CD4-positive, alpha-beta T cell treated with Interleukin-6 at 100 ng/mL for 8 hours (primary cell): ENCODE results near the gene UBAC2.

ENCODE experiments used
- DNase-seq: peaks from one replicate; pipeline ENCODE4 v3.0.0-alpha.2; 2020; ENCODE audit warnings: mixed read lengths, low spot score

The UBAC2 gene

DNA sequence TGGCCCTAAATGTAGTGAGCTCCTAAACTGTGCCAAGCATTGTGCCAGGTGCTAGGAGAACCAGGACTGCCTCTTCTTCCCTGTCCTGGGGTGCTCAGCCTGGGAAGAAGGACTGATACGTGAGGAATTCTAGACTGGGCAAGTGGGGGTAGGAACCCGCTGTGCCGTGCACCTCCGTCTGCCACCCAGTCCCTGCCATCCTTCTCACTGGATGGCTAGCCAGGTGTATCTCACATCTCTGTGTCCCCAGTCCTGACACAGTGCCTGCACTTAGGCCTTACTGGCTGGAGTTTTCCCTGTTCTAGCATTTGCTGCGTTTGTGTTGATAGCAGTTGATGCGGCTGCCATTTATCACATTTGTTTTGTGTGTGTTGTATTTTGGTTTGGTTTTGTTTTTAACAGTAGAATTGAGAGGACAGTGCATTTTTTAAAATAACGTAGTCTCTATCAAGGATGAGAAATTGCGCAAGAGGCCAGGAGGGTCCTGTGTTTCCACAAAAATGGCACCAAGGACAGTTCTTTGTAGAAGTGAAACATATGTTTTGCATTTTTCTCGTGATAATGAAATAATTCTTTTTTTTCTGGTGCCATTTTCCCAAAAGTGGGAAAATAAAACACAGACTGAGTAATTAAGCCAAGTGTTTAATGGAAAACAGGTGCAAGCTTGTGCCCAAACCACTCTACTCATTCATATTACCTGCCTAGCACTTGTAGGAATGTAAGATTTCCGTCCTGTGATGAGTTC lies 111.3 kb downstream of the UBAC2 start:
- no peak for DNase-seq

DNA sequence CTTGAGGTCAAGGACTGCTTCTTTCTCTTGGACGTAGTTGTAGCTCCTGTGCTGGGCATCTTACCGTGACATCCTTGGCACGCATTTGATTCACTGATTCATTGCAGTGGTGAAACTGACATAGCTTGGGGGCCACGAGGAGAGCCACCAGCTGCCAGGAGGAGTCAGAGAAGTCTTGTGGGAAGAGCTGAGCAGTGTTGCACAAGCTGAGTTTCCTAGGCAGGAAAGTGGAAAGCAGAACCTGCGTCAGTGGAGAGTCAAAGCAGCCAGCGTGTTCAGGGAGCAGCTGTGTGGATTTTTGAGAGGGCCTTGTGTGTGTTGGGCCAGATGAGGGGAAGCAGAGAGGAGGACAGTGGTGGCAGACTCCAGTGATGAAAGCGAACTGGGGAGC lies 111.8 kb downstream of the UBAC2 start:
- DNase-seq = no peak

DNA sequence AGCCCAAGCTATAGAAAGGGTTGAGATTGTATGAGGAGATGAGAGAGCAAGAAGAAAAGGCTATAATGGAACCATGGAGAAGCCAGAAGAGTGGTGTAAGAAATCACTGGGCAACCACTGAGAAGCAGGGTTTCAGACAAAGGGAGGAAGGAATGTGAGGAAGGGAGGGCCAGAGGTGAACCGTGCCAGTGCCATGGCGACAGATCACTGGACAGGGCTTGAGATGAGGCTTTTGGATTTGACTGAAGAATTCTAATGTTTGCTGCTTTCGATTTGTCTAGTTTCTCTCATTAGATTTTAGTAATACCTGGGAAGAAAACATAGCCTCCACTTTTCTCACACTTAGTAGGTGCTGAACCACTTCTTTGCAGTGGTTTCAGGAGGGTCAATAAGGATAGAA lies 112.8 kb downstream of the UBAC2 start:
- no peak for DNase-seq

DNA sequence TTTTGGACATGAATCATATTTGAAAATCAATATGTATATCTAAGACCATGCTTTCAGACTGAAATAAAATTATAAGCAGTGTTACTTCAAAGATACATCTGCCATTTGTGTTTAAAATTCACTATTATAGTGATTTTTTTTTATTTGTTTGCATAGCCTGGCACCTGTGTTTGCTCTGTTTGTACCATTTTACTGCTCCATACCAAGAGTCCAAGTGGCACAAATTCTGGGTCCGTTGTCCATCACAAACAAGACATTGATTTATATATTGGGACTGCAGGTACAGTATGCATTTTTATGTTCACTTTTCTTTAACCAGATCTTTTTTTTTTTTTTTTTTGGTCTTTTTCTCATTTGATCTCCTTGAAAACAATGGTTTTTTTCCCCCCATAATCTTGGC lies 113.3 kb downstream of the UBAC2 start:
- no peak for DNase-seq

DNA sequence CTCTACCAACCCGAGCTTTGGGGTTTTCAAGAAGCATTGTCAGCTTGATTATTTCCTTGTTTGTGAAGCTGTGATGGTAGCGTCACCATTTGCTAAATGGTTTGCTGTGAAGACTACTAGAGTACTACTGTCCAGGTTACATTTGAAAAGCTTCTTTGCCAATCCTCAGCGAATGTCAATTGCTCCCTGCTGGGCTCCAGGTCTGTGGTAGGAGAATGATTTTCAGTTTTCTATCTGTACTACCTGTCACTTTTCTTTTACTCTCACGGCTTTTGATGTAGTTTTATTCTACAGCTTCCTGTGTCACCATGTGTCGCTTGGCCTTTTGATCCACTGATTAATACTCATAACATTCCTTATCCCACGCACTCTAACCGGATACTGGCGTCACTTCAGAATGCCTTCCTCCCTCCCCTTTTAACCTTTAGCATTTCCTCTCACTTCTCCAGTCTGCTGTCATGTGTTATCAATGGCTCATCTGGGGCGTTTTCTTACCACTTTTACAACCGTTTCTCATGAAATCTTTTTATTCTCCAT lies 114.1 kb downstream of the UBAC2 start:
- peak; percentile 69 for DNase-seq

DNA sequence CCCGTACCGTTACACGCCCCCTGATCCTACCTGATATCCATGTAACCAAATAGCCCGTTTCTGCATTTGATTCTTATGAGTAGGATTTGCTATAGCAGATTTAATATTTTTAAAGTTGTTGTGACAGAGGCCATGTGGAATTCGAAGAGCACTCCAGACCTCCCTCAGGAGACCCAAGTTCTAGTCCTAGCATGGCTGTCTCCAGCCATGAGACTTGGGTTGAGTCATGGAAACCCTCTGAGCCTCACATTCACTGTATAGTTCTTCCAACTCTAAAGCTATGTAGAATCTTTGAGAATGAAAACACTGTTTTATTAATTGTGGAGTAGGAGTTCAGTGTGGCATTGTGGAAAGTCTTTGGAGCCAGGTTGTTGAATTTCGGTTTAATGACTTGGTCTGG lies 114.5 kb downstream of the UBAC2 start:
- no peak for DNase-seq

DNA sequence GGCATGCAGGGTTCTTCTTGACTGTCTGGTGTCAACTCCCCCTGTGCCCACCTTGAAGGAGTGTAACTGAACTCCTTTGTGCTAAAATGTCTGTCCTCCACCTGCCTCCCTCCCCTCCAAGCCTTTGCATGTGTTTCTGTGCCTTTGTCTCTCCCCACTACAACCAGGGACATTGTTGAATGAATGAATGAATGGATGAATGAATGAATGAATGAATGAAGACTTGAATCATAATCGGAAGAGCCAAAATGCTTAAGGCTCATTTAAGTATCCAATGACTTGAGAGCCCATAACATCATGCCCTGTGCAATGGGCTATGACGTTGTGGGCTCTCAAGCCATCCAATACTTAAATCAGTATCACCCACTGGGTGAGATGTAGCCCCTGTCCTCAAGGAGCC lies 115.6 kb downstream of the UBAC2 start:
- DNase-seq = no peak

DNA sequence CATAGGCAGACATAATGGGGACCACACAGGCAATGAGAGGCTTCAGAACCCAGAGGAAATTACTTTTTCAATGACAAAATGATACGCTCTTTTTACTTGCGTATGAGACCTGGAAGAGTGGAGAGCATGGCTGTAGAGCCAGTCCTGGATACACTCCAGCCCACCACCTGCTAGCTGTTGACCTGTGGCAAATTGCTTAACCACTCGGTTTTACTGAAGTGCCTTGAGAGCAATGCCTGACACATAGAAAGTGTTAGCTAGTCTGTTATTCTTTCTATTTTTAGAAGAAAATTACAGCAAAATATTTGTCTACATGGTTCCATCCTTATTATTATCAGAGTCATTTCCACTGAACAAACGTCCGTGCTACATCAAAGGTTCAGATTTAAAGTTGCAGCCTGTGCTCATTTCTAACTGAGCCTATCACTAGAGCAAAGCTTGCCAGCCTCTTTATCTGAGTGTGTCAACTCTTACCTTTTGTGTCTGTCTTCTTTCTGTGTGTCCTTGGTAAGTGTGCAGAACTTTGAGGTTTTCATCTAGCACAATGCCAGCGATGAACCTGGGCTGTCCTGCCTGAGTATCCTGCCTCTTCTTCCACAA lies 116.1 kb downstream of the UBAC2 start:
- DNase-seq = no peak

DNA sequence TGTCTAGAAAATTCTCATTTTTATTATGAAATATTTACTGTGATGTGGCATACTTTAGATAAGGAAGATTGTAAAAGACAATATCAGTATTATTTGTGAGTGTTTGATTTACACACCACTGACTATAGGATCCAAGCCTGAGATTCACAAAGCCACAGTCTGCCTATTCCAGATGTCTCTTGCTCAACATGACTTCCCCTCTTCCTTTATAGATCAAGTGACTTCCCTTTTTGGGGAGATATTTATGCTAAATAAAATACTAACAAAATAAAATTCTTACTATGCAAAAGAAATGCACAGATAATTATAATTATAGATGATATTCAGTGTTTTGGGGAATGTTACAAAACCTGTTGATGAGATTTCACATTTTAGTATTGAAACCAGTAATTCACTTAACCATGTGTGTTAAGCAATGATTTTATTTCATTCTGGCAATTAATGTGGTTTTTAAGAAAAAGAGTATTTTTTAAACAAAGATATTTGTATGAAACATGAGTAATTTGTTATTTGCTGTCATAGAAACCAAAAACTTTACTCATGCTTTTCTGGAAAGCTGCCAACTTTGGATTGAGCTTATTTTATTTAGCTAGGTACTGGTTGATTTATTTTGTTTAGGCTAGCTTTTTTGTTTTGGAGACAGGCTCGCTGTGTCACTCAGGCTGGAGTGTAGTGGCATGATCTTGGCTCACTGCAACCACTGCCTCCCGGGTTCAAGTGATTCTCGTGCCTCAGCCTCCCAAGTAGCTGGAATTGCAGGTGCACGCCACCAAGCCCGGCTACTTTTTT lies 120.2 kb downstream of the UBAC2 start:
- peak; percentile 62 for DNase-seq

DNA sequence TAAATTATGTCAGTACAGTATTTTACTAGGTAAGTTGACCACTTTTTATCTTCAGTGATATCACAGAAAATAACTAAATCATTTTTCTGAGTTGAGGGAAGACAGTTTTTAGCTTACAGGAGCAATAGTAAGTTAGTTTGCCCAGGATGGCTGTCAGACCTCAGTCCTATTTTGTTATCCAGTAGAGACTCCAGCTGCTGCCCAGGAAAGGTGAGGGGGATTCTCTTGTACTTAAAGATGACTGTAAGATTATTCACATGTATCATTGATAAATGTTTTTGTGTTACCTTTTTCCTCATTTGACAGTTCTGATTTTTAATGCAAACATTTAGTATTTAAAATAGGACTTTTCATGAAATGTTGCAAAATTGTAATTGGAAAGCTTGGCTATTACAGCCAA lies 121.1 kb downstream of the UBAC2 start:
- no peak for DNase-seq

DNA sequence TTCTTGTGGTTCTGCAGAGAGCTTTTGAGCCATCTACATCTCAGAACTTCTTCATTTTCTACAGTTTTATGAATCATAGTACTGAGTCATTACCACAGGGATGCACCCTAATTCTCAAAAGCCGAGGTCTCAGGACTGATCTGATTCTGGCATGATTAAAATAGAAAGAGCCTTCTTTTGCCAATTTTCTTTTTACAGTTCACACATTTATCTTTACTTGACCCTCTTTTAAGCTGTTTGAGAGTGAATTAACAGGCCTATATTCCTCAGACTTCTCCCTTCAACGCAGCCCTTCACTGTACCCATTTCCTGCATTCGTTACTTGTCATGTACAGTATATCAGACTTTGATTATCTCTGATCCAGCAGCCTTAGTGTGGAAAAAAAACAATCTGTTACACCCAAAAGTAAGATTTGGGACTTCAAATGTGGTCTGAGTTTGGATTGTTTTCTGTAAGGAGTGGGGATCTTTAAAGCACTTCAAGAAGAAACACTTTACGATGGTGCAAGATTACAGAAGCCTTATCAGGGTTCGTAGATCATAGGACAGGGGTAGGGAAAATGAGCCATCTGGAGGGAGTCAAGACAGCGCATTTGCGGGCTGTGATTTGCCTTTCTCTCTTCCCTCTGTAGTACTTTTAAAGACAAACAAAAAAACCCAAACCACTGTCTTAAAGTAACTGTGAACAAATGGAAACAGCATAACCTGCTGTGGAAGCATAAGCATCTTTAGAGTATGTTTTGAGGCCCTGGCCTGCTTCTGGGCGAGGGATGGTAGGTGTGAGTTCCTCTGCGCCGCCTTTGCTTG lies 121.8 kb downstream of the UBAC2 start:
- peak; percentile 53 for DNase-seq

DNA sequence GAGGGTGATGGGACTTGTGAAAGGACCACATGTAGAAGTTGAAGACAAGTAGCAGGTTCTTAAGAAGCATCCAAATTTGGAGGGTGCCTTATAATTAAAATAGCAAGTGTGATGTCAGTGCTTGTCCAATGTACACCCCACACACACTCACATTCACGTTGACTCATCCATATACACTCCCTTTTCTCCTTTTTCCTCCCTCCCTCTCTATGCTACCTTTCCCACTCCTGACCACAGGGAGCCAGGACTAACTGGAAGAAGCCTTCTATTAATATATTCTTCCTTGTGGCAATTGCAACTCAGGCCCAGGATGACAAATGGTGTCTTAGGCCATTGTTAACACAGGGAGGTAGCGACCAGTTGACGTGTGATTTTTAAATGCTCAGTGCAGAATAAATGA lies 122.8 kb downstream of the UBAC2 start:
- DNase-seq = no peak

DNA sequence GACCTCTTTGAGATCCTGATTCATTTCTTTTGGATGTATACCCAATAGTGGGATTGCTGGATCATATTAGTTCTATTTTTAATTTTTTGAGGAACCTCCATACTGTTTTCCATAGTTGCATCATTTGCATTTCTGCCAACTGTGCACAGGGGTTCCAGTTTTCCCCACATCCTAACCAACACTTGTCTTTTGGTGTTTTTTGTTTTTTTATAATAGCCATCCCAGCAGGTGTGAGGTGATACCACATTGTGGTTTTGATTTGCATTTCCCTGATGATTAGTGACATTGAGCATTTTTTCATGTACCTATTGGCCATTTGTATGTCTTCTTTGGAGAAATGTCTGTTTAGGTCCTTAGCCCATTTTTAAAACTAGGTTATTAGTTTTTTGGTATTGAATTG lies 125.4 kb downstream of the UBAC2 start:
- no peak for DNase-seq

DNA sequence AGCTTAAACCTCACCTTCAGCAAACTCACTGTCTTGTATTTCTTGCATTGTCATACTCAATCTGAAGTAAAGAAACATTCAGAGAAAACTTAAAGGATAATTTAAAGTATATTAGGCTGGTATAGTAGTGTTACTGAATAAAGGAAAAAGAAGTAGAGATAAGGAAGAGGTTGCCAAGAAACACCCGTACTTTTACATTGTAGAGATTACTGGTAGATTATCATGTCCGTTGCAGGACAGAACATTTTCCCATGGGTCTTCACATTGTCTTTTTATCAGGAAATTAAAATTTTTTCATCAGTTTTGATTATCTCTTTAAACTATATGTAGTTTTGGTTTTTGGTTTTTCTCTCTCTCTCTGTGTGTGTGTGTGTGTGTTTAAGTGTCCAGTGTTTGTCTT lies 126.5 kb downstream of the UBAC2 start:
- DNase-seq = no peak

DNA sequence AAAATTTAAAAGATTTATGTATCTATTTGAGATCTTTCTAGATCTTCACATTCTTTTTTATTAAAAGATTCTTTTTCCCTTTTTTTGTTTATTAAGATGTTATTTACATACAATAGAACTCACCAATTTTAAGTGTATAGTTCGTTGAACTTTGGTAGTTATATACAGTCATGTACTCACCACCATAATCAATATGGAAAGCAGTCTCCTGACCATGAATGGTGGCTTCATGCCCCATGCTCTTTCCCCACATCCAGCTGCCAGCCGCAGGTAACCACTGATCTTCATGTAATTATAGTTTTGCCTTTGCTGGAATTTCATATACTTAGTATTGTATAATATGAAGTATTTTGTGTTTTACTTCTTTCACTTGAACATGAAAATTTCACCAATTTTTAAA lies 127.1 kb downstream of the UBAC2 start:
- no peak for DNase-seq

DNA sequence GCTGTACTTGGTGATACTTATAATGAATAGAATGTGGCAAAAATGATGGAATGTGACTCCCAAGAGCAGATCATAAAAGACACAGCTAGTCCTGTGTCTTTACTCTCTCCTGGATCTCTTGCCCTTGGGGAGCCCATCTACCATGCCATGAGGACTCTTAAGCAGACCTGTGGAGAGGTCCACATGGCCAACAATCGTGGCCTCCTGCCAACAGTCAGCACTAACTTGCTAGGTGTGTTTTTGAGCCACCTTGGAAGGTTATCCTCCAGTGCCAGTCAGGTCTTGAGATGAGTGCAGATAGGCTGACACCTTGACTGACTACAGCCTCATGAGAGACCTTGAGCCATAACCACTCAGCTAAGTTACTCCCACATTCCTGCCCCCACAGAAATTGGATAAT lies 128.8 kb downstream of the UBAC2 start:
- DNase-seq = no peak

DNA sequence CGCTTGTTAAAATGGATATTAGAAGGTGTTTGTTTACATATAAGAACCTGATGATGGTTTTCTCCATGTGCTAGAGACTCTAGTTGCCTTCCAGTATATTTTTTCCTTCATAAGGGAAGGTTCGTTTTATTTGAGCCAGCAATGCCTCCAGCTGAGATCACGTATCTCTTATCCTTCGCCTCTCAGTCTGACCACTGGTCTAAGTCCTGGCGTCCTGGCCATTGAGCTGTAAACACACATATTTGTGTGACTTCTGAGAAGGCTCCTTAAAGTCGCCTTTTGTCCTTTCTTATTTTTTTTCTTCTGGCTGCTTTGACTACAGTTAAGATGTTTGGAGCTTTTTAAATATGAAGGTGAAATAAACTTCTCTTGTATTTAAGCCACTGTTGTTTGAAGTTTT lies 130.3 kb downstream of the UBAC2 start:
- DNase-seq = no peak

DNA sequence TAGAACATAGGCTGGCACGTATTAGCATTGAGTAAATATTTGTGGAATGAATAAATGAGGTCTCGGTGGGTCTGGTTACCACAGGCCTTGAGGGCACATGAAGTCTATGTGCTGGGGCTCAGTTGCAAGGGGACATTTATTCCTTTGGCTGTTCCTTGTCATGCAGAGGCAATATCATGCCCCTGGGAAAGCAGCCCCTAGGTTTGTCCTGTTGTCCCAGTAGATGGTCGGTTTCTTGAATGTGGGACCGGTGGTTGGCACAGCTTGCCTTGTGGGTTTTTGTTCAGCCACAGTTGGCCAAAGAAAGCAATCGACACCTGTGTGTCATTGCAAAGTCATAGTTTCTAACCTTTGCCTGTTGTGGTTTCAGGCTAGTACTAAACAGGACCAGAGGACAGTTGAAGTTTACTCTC lies 131.2 kb downstream of the UBAC2 start:
- no peak for DNase-seq

DNA sequence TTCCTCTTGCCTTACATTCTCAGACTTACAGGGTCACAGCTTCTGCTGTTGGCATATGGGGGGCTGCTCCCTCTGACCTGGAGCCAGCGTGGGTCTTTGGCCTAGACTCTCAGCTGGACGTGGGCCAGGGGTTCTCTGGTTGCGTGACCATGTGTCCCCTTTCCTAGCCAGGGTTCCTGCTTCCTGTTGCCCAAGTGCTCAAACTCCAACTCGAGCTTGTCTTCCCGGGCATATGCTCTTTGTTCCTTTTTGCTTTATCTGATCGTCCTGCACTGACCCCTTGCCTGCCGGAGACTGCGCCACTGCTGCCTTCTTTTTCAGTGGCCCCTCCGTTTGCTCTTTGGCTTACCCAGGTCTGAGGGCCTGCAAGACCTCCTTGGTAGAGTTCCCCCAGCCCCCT lies 131.8 kb downstream of the UBAC2 start:
- DNase-seq = no peak

DNA sequence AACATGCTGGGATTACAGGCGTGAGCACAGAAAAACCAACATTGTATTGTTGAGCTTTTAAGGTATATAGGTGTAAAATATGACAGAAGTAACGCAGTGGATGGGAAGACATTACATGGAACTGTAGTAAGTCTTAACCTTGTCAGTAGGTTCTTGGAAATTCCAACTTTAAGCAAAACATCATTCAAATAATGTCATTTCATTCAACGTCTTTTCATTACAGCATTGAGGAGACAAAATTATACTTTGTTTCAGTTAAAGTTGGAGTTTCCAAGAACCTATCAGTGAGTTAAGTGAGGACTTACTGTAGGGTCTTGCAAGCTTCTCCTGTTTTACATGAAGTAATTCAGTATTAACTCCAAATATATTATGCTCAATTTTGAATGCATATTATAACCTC lies 133.6 kb downstream of the UBAC2 start:
- no peak for DNase-seq

DNA sequence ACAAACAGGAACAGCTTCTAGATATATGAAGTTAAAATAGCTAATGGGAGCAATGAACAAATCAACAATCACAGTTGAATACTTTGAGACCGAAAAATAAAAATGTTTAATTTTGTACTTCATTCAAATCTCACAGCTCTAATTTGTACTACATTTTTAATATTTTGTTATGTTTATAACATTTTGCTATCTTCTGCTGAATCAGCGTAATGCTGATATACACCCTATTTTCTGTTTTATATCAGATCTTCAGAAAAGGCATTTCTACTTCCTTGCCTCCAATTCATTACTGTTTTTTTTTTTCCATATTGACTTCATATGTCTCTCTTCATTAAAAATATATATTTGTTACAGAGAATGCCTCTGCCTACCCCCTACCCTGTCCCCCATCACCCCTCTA lies 134.4 kb downstream of the UBAC2 start:
- no peak for DNase-seq

DNA sequence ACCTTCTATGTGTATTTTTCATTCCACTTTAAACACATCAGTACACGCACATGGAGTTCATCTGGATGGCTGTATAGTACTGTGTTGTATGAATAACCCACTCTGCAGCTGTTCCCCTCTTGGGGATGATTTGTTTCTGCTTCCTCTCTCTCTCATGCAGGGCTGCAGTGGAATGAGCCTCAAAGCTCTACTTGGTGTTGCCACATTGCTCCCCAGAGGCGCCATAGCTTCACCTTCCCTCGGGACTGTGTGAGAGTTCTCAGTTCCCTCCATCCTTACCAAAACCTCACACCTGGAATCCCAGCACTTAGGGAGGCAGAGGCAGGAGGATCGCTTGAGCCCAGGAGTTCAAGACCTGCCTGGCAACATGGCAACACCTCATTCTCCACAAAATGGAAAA lies 134.9 kb downstream of the UBAC2 start:
- no peak for DNase-seq
